Pancreas (tissue), 10 donors: ENCODE results near the gene SLC8A3. TPM values are rescaled to one million over a fixed set of nuclear protein-coding genes. Genes with fewer than 3 reads are reported as not detected.

Experiments used
- ATAC-seq, 4 donors: fragments of 200-7000 bp; cut with Tn5 transposase; one replicate each; pipeline versions ENCODE4 v1.8.0 to v1.9.1; 2020; ENCODE audit warnings: mild to moderate bottlenecking in 4 of 4, moderate library complexity in 4 of 4
- DNase-seq, 6 donors: peaks; one replicate each; pipeline ENCODE4 v3.0.0-alpha.2; 2020
- FAIRE-seq: peaks from 2 replicates; lab custom pipeline; 2012; peaks lifted over from hg19 to GRCh38; lab: Jason Lieb, UNC
- H3K27ac ChIP-seq, 4 donors: fragments of 200-600 bp; sonication (generic); 1 replicate in 3 of 4; 2 replicates in 1 of 4; pipeline versions ENCODE4 v1.5.0 to v1.8.0; 2020
- H3K27me3 ChIP-seq, 4 donors: fragments of 200-600 bp; one replicate each; pipeline ENCODE4 v1.8.0; 2021
- H3K36me3 ChIP-seq, 3 donors: fragments of 200-600 bp; sonication (generic) in 1 of 3; one replicate each; pipeline versions ENCODE4 v1.5.0 to v1.8.0; 2020 to 2021
- H3K4me1 ChIP-seq, 3 donors: fragments of 200-600 bp; one replicate each; pipeline ENCODE4 v1.8.0; 2021
- H3K4me3 ChIP-seq, 4 donors: fragments of 200-600 bp; sonication (generic) in 2 of 4; one replicate each; pipeline versions ENCODE4 v1.5.0 to v1.8.0; 2020 to 2021
- H3K9me3 ChIP-seq, 4 donors: fragments of 200-600 bp; one replicate each; pipeline ENCODE4 v1.8.0; 2021
- CTCF ChIP-seq, 4 donors: fragments of 200-600 bp; sonication (generic) in 3 of 4; IDR thresholded peaks; one replicate each; pipeline versions ENCODE4 v1.5.0 to v1.8.0; 2021; ENCODE audit warnings: antibody characterized with exemption in 4 of 4
- WGBS, 2 donors: extraction: QIAGEN DNeasy Blood & Tissue Kit; methylation state at CpG; one replicate each; pipeline ENCODE4 v1.1.7; 2013; 5-methylcytosine and 5-hydroxymethylcytosine counted together
- intact Hi-C, 3 donors: fragments of 100-400 bp; cut with DNase I; formaldehyde crosslinking; loops; one replicate each; pipeline versions ENCODE4 v1.11.1 to v1.14.2; 2022
- polyA plus RNA-seq, 2 donors: library from polyadenylated mRNA; stranded (reverse); fragments of 200-250 nt; gene quantifications; one replicate each; pipeline ENCODE4 v1.2.3, GENCODE V29; 2013
- total RNA-seq, 6 donors: library from RNA; stranded (reverse); fragmentation: NEBNext Ultra II Directional in 4 of 6; extraction: Animal tissue kit (Norgen Biotek cat#: 25700) in 4 of 6; gene quantifications; one replicate each; pipeline versions ENCODE4 v1.2.1 to v1.2.4, GENCODE V29; 2021 to 2023
- donor health status: healthy with polysubstance abuse.
- donor health status: DM: no; HTN: no; CAD: no; lungs with moderate emphysema.
- donor health status: DM: no; HTN: no; CAD: no.
- donor health status: control.
- donor health status: control.
- donor health status: Bipolar disorder and iron deficiency.
- donor health status: DM: yes; HTN: yes; CAD: no.
- donor health status: DM: no; HTN: no; CAD: no.
- donor health status: DM: no; HTN: no; CAD: no.
- donor health status: DM: yes; HTN: yes; CAD: no.

Gene SLC8A3
- total and polyA plus RNA-seq, 8 donors = 0.08 to 1.5 (median 0.40) TPM

GRCh38 chr14:70004791-70005190 lies 184.0 kb downstream of the SLC8A3 start:
- FAIRE-seq (no peak), DNase-seq (no peak), ATAC-seq (no peak)
- intact Hi-C loops = no loop called here
- H3K4me3 ChIP-seq = no peak overlapping the region
- no peaks in the 10 kb centered on the region for H3K27me3 ChIP-seq
- H3K9me3 ChIP-seq = no peaks in the 10 kb centered on the region
- no peak overlapping the region for H3K27ac ChIP-seq
- no peak for TF ChIP-seq CTCF (IDR thresholded peaks at IDR 0.05)
- peaks cover 4 to 16% (median 7%) of the 10 kb centered on the region in 3 donors for H3K4me1 ChIP-seq
- H3K36me3 ChIP-seq = no peaks in the 10 kb centered on the region
- 84 to 85% methylated on average over 2 of the region's 2 CpGs for WGBS, 2 donors

DNA sequence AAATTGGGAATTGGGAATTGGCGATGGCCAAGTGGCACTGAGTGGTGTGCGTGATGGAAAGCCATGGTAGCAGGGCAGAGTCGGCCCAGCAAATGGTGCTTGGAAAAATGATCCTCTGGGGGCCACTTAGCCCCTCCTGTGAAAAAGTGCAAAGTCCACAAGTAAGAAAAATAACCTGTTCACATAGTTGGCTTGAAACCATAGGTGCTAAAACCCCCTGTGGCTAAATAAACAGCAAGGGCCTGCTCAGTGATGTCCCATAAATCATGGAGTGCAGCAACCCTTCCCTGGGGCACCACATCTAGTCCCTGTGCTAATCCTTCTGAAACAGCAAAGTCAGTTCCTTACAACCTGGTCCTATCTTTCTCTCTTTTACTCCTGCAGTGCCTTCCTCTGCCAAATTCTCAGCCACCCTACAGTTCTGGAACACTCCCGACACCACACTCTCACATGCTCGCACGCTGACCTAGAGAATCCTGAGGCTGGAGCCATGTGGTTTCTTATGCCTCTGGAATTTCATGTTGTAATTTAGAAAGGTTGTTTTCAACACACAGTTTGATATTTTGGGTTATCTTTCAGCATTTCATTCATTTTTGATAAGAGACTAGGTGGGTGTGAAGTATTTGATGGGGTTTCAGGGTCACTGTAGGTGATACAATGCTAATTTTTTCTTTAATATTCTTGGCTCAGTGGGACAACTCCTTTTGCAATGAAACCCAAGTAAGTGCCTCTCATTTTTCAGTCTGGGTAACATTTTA lies 186.0 kb downstream of the SLC8A3 start:
- Histone ChIP-seq H3K27me3 (no peaks in the 10 kb centered on the region), H3K4me1 (peaks cover 22 to 30% (median 24%) of the 10 kb centered on the region in 3 donors), H3K9me3 (no peaks in the 10 kb centered on the region), H3K4me3 (no peak overlapping the region), H3K27ac (no peak overlapping the region), H3K36me3 (no peaks in the 10 kb centered on the region)
- TF ChIP-seq CTCF (IDR thresholded peaks at IDR 0.05) = no peak
- FAIRE-seq (no peak), DNase-seq (no peak), ATAC-seq (peak in 1 of 4 donors; percentile 6)
- 70 to 78% methylated on average over 6 of the region's 6 CpGs for WGBS, 2 donors
- intact Hi-C loops = no loop called here

DNA sequence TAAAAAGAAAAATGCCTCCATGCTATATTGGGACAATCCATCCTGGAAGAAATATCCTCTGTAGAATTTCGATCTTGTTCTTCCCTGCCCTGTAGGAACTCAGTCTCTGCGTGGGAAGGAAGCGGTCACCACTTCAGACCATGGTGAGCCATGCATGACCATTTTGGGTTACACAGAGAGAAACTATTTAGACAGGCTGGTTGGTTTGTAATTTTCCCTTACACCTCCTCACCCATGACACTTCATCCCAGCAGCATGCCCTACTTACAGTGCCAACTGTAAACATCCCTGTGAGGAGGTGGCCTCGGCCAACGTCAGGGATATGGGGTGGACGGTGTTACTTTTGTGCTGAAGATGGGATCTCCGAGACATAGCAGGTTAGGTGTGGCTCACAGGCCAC lies 188.2 kb downstream of the SLC8A3 start:
- H3K9me3 ChIP-seq = no peaks in the 10 kb centered on the region
- H3K4me3 ChIP-seq = no peak overlapping the region
- no peak for TF ChIP-seq CTCF (IDR thresholded peaks at IDR 0.05)
- H3K27ac ChIP-seq = no peak overlapping the region
- peaks cover 27 to 38% (median 29%) of the 10 kb centered on the region in 3 donors for H3K4me1 ChIP-seq
- no peak for FAIRE-seq
- H3K36me3 ChIP-seq = no peaks in the 10 kb centered on the region
- no peak for ATAC-seq
- WGBS, 2 donors = 91 to 94% methylated on average over 7 of the region's 7 CpGs
- H3K27me3 ChIP-seq = no peaks in the 10 kb centered on the region
- intact Hi-C loops = no loop called here
- no peak for DNase-seq

DNA sequence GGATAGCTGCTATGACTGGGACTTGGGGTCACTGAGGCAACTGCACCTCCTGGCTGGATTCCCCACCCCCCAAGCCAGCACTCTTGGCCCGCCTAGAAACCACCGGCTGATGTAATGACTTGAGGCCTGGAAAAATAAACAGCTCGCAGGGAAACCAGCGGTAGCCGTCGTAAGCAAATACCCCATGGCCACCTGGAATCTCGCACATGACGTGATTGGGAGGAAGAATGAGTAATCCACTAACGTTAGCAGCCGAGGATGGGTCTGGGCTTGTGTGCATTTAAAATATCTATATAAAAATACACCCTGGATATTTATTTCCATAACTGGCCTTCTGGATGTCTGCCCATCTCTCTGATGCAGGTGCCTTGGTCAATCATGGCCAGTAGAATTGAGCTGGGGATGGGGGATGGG lies 189.5 kb downstream of the SLC8A3 start:
- TF ChIP-seq CTCF (IDR thresholded peaks at IDR 0.05) = no peak
- H3K36me3 ChIP-seq = no peaks in the 10 kb centered on the region
- H3K4me1 ChIP-seq = peaks cover 27 to 30% (median 29%) of the 10 kb centered on the region in 3 donors
- no peak for FAIRE-seq
- H3K27ac ChIP-seq = peak overlapping the region; percentile 60 to 80 (median 74)
- peak; percentile 81 to 88 (median 83) for ATAC-seq
- no peak overlapping the region for H3K4me3 ChIP-seq
- intact Hi-C loops = no loop called here
- whole genome bisulfite sequencing, 2 donors = 39 to 42% methylated on average over 10 of the region's 10 CpGs
- H3K9me3 ChIP-seq = no peaks in the 10 kb centered on the region
- DNase-seq = peak; percentile 70 to 85 (median 78)
- H3K27me3 ChIP-seq = no peaks in the 10 kb centered on the region

DNA sequence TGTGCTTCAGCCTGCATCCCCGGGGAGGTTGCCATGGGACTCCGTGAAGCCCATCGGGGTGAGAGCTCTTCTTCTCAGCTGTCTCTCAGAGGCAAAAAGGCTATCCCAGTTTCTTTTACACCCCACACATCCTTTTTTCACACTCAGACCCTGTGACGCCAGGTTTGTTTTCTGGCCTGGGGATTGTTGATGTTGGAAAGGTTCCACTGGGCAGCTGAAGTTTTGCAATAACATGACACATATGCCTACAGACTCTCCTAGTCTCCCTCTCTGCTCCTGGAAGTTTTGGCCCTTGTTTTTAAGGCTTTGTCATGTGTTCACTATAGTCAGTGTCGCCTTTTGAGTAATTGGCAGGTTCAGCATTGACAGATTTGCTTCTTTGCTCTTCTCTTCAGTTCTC lies 190.9 kb downstream of the SLC8A3 start:
- no peak for FAIRE-seq
- H3K4me1 ChIP-seq = peaks cover 27 to 30% (median 28%) of the 10 kb centered on the region in 3 donors
- no peaks in the 10 kb centered on the region for H3K9me3 ChIP-seq
- TF ChIP-seq CTCF (IDR thresholded peaks at IDR 0.05) = no peak
- H3K4me3 ChIP-seq = no peak overlapping the region
- H3K27ac ChIP-seq = peak overlapping the region in 3 of 4 donors; percentile 70 to 80 (median 78)
- intact Hi-C loops = no loop called here
- ATAC-seq = peak; percentile 72 to 85 (median 80)
- no peaks in the 10 kb centered on the region for H3K36me3 ChIP-seq
- DNase-seq = peak in 4 of 6 donors; percentile 61 to 84 (median 69)
- WGBS, 2 donors = 37 to 39% methylated on average over 5 of the region's 5 CpGs
- no peaks in the 10 kb centered on the region for H3K27me3 ChIP-seq
